Mucosa of gallbladder (tissue), 1 donor: ENCODE data around the gene POU6F2. TPM values are rescaled to one million over a fixed set of nuclear protein-coding genes. Genes with fewer than 3 reads are reported as not detected.

ENCODE experiments used
- DNase-seq: peaks from one replicate; pipeline ENCODE4 v3.0.0-alpha.2; 2020; ENCODE audit warnings: low spot score
- total RNA-seq: library from RNA; stranded (reverse); gene quantifications from one replicate; pipeline ENCODE4 v1.2.1, GENCODE V29; 2021
- donor health status: DM: no; HTN: no; CAD: no.

Gene POU6F2
- total RNA-seq, 1 donor from 2014 or later: 7.9 TPM

DNA sequence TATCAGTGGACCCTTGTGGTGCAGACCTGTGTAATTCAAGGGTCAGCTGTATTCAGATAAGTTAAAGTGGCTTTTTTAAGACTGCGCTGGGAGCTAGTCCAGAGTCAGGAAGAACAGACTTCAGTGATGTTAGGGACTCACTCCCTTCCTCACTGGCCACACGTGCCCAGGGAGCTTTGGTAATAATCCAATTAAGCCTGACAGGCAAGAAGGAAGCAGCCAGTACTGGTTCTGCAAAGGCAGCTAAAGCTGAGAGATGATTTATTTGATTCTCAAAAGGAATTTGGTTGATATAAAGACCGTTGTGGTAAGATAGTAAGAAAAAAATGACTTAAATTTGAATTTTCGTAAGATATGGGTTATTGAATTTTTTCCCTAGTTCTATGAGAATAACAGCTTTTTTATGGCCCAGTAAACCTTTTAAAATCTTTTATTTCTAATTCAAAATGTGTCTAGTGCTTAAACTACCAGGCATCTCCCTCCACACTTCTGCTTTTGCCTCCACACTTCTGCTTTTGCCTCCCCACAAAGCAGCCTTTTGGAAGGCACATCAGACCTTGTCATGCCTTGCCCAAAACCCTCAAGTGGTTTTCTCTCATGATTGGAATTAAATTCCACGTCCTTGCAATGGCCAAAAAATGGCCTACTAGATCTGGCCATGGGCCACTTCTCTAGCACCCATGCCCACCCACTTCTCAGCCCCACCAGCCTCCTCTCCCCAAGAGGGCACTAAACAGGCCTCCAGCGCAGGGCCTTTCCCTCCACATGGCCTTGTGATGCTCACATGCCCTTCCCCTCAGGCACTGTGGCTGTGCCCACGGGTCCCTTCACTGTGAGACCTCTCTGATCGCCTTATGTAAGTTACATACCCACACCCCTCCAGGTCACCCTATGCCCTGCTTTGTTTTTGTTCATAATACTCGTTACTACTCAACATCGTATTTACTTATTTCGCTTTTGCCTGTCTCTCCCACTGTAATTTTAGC, 92.5 kb downstream of the POU6F2 start:
- no peak for DNase-seq

- DNase-seq: no peak
Measured at GRCh38 chr7:39071116-39071515, 93.4 kb downstream of the POU6F2 start.

GRCh38 chr7:39073432-39073831, 95.7 kb downstream of the POU6F2 start:
- DNase-seq: no peak

DNA sequence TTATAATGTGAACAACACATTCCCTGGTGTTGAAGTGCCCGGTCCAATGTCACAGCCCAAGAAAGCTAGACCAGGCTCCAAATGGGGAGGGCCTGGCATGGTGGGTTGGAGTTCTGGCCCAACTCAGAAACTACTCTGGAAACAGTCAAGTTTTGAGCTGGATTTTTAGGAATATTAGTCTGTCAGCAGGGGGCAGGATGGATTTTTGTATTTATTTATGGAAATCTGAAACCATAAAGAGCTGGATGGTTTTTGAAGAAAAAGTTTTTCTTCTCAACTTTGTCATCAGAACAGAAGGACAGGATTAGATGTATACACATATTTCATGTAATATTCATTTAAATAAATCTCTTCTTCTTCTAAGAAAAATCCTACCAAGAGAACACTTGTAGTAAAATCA, 97.5 kb downstream of the POU6F2 start:
- no peak for DNase-seq

GRCh38 chr7:39083781-39084180, 106.1 kb downstream of the POU6F2 start:
- DNase-seq: no peak

DNA sequence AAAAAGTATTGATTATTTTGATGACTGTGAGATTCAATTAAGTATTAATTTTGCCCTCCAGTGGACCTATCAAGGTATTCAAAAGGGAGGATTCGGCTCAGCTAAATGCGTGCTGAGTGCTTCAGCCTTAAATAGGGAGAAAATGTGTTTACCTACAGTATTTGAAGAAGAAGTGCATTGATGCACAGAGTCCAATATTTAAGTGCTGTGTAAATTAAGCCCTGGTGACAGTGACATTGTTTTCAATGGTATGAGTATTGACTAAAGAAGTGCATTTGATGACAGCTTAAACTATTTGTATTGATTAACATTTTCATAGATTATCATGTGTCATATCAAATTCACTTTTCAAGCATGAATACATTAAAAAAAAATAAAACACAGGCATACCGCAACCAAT, 106.6 kb downstream of the POU6F2 start:
- DNase-seq: no peak

DNA sequence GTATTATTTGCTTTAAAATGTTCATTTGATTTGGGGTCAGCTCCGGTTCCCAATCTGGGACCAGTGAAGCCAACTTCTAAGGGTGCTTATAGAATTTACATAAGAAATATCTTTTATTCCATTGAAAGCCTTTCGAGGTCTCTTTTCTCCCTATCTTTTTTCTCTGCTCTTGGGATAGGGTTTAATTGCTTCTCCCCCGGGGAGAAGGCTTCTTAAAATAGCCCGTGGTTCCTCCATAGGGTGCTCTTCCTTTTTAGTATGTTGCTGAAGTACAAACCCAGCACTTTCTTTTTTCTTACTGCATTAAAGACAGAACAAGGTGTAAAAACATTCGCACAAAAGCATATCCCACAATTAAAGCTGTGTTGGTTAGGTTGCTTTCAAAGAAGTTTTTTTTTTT, 107.5 kb downstream of the POU6F2 start:
- no peak for DNase-seq

DNA sequence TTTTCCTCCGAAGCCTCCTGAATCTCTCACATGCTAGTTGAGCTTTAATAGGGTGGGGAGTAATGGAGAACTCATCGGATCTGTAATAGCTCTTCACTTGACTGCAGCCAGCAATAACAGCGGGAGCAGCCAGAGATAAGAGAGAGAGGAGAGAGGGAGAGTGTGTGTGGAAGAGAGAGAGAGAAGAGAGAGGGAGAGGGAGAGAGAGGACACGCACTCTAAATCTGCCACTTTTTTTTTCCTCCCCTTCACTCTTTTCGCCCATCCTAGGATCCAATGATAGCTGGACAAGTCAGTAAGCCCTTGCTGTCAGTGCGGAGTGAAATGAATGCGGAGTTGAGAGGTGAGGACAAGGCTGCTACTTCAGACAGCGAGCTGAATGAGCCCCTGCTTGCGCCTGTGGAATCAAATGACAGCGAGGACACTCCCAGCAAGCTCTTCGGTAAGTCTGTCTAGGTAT, 107.9 kb downstream of the POU6F2 start:
- no peak for DNase-seq

- DNase-seq: no peak
Measured at GRCh38 chr7:39086638-39087360, 109.1 kb downstream of the POU6F2 start.

GRCh38 chr7:39088730-39089593, 111.3 kb downstream of the POU6F2 start:
- no peak for DNase-seq

- no peak for DNase-seq
Measured at GRCh38 chr7:39091145-39091544, 113.4 kb downstream of the POU6F2 start.

- DNase-seq: no peak
Measured at GRCh38 chr7:39091774-39092173, 114.1 kb downstream of the POU6F2 start.

DNA sequence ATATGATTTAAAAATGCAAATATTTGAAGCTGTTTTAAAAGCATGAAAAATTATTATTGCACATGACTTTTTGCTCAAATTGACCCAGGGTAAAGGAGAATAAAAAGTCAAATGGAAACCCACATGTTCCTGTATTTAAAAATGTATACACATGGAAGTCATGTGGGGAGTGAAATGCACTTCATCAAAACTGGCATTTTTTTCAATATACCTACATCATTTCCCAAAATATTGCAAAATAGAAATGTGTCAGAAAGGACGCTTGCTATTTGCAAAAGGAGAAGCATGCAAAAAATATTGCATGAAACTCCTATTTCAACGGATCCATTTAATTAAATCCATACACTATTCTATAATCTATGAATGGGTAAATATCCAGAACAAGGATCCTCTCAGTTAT, 117.0 kb downstream of the POU6F2 start:
- DNase-seq: no peak

- DNase-seq: no peak
Measured at GRCh38 chr7:39095875-39096619, 118.3 kb downstream of the POU6F2 start.

GRCh38 chr7:39098506-39098905, 120.8 kb downstream of the POU6F2 start:
- no peak for DNase-seq

GRCh38 chr7:39099146-39099545, 121.4 kb downstream of the POU6F2 start:
- no peak for DNase-seq

- no peak for DNase-seq
Measured at GRCh38 chr7:39100270-39100669, 122.6 kb downstream of the POU6F2 start.

DNA sequence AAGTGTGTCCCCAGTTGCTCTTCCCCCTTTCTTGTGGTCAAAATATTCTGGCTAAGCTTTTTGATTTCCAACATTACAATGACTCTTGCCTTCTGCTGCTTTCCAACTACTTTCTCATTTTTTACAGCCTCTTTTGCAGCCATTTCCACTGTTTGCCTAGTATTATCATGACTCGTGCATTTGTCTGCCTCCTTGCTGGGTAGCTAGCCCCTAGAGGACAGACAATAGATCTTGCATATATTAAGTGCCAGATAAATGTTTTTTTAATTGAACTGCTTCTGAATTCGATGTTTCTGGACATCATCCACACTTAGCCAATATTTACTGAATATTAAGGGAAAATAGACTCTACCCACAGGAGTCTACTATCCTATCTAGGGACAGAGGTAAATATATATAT, 124.5 kb downstream of the POU6F2 start:
- no peak for DNase-seq

DNA sequence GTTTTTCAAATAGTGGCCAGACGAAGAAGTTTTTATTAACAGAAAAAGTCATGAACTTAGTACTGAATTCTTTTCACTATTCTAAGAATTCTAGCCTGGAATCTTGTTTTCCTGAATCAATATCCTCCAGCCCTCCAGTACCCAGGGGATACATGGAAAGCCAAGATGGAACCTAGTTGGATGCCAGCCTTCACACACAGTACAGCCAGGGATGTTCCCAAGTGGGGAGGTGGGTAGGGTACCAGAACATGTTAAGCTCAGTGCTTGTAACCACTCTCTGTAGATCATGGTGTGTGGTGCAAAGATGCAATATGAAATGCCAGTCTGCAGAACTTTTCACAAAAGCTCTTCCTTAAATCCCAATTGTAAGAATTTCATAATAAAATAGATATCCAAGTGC, 128.0 kb downstream of the POU6F2 start:
- no peak for DNase-seq

DNA sequence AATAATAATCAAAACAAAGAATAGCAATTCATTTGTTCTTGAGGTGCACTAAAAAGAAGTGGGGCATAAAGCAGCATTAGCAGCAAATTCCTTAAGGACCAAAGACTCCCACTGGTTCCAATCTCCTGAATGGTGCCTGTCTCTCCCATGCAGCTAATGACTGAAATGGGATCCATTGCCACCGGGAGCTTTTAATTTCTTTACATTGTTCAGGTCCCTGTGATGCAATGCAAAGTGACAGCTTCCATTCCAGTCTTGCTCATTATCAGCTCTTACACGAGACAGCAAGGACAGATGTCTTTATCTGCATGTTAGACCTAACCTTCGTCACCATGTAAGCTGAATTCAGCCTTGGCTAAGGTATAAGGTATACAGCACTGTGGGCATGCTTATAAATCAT, 148.1 kb downstream of the POU6F2 start:
- DNase-seq: no peak

DNA sequence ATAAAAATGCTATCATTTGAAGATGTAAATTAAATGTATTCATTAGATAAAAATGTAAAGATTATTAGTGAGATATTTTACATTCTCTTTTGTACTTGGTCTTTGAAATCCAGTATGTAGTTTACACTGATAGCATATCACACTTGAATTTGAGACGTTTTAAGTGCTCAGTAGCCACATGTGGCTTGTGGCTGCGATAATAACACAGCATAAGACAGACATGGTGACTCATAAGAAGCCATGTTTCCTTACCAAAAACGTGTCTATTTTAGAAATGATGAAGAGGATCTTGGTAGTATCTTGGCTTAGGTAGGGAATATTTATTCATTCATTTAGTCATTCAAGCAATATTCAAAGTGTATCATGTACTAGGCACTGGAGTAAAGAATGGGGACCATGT, 149.3 kb downstream of the POU6F2 start:
- DNase-seq: no peak
